Stimulated activated memory B cell treated with anti-CD40 and anti-IgM and Interleukin-4, amounts not matched to agents 10 μg/mL and 1 μg/mL and 100 μg/mL, for 72 hours (primary cell): ENCODE measurements around the gene SHROOM4.

Experiments used
- ATAC-seq: fragments of 150-1000 bp; cut with Tn5 transposase; 2 replicates; pipeline ENCODE4 v1.10.0; 2021
- H3K27ac Mint-ChIP-seq: one replicate; pipeline ENCODE4 v1.8.0; 2022; ENCODE audit warnings: mild to moderate bottlenecking, mixed read lengths
- H3K27me3 Mint-ChIP-seq: one replicate; pipeline ENCODE4 v1.8.0; 2022; ENCODE audit warnings: mixed read lengths
- H3K36me3 Mint-ChIP-seq: one replicate; pipeline ENCODE4 v1.8.0; 2022; ENCODE audit warnings: mixed read lengths
- H3K4me1 Mint-ChIP-seq: one replicate; pipeline ENCODE4 v1.8.0; 2022; ENCODE audit warnings: mixed read lengths
- H3K4me3 Mint-ChIP-seq: one replicate; pipeline ENCODE4 v1.8.0; 2022; ENCODE audit warnings: mild to moderate bottlenecking, moderate library complexity, mixed read lengths
- H3K9me3 Mint-ChIP-seq: one replicate; pipeline ENCODE4 v1.8.0; 2022; ENCODE audit warnings: mixed read lengths

Gene SHROOM4

DNA sequence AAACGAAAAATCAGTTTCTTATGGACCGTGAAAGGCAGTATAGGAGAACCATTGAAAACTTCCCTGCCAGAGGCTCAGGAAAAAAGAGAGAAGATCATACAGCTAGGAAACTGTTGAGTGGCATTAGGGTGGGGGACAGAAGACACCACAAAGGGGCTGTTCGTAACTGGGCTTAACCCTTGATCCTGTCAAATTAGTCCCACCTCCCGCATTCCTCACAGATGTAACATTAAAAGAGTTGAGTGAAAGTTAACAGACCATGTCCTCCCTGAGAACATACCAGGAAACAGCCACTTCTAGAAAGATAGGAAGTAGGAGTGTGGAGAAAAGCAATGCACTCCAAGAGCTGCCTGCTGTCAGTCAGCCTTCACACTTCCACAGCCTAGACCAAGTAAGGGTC, 8.7 kb downstream of the SHROOM4 start:
- Mint-ChIP-seq H3K4me3 (no peak overlapping the region), H3K27ac (no peak overlapping the region), H3K4me1 (no peaks in the 10 kb centered on the region), H3K36me3 (no peaks in the 10 kb centered on the region), H3K27me3 (peaks cover 8% of the 10 kb centered on the region), H3K9me3 (peaks cover 2% of the 10 kb centered on the region)
- no peak for ATAC-seq

GRCh38 chrX:50801135-50801534, 12.9 kb downstream of the SHROOM4 start:
- Mint-ChIP-seq H3K27ac (no peak overlapping the region), H3K4me3 (no peak overlapping the region), H3K4me1 (no peaks in the 10 kb centered on the region), H3K36me3 (no peaks in the 10 kb centered on the region), H3K27me3 (no peaks in the 10 kb centered on the region), H3K9me3 (no peaks in the 10 kb centered on the region)
- no peak for ATAC-seq

- no peak for ATAC-seq
- Mint-ChIP-seq H3K4me1 (no peaks in the 10 kb centered on the region), H3K27me3 (no peaks in the 10 kb centered on the region), H3K36me3 (no peaks in the 10 kb centered on the region), H3K4me3 (no peak overlapping the region), H3K9me3 (no peaks in the 10 kb centered on the region), H3K27ac (no peak overlapping the region)
These were observed 14.4 kb downstream of the SHROOM4 start for GRCh38 chrX:50799531-50799961.

DNA sequence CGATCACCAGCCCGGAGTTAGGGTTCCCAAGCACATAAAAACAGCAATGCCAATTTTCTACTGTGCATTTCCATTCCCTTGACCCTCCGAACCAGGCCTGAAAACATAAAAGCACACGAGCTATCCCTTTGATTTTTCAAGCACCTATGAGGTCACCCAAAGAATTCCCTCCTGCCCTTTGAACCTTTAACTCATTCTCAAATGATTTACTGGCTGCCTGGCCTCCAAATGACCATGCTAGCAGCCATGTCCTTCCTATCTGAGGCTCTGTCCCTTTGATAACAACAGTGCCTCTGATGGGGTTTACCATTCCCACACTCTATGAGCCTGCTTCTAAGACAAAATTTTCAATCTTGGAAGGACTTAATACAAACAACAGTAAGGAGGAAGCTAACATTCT, 15.2 kb downstream of the SHROOM4 start:
- Mint-ChIP-seq H3K36me3 (no peaks in the 10 kb centered on the region), H3K27me3 (no peaks in the 10 kb centered on the region), H3K9me3 (no peaks in the 10 kb centered on the region), H3K4me1 (no peaks in the 10 kb centered on the region), H3K27ac (no peak overlapping the region), H3K4me3 (no peak overlapping the region)
- no peak for ATAC-seq

DNA sequence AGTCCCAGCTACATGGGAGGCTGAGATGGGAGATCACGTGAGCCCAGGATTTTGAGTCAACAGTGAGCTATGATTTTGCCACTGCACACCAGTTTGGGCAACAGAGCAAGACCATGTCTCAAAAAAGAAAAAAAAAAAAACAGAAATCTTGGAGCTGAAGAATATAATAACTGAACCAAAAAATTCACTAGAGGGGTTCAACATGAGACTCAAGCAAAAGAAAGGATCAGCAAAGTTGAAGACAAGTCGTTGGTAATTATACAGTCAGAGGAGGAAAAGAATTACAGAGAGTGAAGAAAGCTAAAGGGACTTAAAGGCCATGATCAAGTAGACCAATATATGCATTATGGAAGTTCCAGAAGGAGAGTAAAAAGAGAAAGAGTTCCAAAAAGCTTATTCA, 26.9 kb downstream of the SHROOM4 start:
- peaks cover 3% of the 10 kb centered on the region for H3K9me3 Mint-ChIP-seq
- no peaks in the 10 kb centered on the region for H3K27me3 Mint-ChIP-seq
- H3K36me3 Mint-ChIP-seq = no peaks in the 10 kb centered on the region
- H3K4me3 Mint-ChIP-seq = no peak overlapping the region
- H3K4me1 Mint-ChIP-seq = no peaks in the 10 kb centered on the region
- no peak overlapping the region for H3K27ac Mint-ChIP-seq
- no peak for ATAC-seq

GRCh38 chrX:50780144-50780543, 33.9 kb downstream of the SHROOM4 start:
- no peaks in the 10 kb centered on the region for H3K36me3 Mint-ChIP-seq
- ATAC-seq = no peak
- H3K27me3 Mint-ChIP-seq = peaks cover 8% of the 10 kb centered on the region
- no peaks in the 10 kb centered on the region for H3K9me3 Mint-ChIP-seq
- H3K27ac Mint-ChIP-seq = no peak overlapping the region
- H3K4me3 Mint-ChIP-seq = no peak overlapping the region
- H3K4me1 Mint-ChIP-seq = no peaks in the 10 kb centered on the region

DNA sequence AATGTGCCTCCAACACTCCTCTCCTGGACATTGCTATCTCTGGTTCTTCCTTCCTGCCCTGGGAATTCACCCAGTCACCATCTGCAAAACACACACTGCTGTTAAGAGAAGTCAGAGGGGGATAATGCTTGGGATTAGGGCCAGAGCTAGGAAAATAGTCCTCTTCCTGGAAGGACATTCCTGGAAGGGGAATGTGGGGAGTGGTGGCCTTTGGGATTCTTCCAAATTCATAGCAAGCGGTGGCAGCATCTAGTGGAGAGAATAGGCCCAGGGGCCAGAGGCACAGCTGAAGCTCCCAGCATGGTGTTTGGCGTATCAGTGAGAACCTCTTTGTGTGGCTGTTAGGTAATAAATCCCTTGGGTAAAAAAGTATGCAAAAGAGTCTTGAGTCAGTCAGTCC, 34.3 kb downstream of the SHROOM4 start:
- Mint-ChIP-seq H3K9me3 (no peaks in the 10 kb centered on the region), H3K27ac (no peak overlapping the region), H3K36me3 (no peaks in the 10 kb centered on the region), H3K27me3 (peaks cover 8% of the 10 kb centered on the region), H3K4me3 (no peak overlapping the region), H3K4me1 (no peaks in the 10 kb centered on the region)
- no peak for ATAC-seq

GRCh38 chrX:50778272-50778671, 35.7 kb downstream of the SHROOM4 start:
- Mint-ChIP-seq H3K9me3 (no peaks in the 10 kb centered on the region), H3K4me1 (no peaks in the 10 kb centered on the region), H3K27me3 (peaks cover 8% of the 10 kb centered on the region), H3K36me3 (no peaks in the 10 kb centered on the region), H3K4me3 (no peak overlapping the region), H3K27ac (no peak overlapping the region)
- no peak for ATAC-seq

DNA sequence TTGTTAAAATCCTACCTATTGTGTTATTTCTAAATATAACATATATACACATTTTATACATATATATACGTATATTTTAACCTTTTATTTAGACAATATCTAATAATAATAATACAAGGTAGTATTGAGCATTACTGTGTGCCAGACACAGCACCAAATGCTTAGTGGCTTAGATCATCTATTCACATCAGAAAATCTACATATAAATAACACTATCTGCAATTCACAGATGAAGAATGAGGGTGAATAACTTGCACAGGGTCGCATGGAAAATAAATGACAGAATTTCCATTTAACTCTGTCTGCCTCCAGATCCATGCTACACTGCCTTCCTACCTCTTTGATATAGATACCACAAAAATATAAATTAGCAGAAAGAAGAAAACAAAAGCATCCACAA, 37.7 kb downstream of the SHROOM4 start:
- H3K9me3 Mint-ChIP-seq = no peaks in the 10 kb centered on the region
- no peak overlapping the region for H3K4me3 Mint-ChIP-seq
- no peaks in the 10 kb centered on the region for H3K4me1 Mint-ChIP-seq
- no peak for ATAC-seq
- H3K27ac Mint-ChIP-seq = no peak overlapping the region
- H3K36me3 Mint-ChIP-seq = no peaks in the 10 kb centered on the region
- peaks cover 8% of the 10 kb centered on the region for H3K27me3 Mint-ChIP-seq

GRCh38 chrX:50771382-50771781, 42.6 kb downstream of the SHROOM4 start:
- peaks cover 4% of the 10 kb centered on the region for H3K27me3 Mint-ChIP-seq
- ATAC-seq = no peak
- H3K9me3 Mint-ChIP-seq = no peaks in the 10 kb centered on the region
- H3K4me3 Mint-ChIP-seq = no peak overlapping the region
- no peaks in the 10 kb centered on the region for H3K36me3 Mint-ChIP-seq
- no peaks in the 10 kb centered on the region for H3K4me1 Mint-ChIP-seq
- no peak overlapping the region for H3K27ac Mint-ChIP-seq

- Mint-ChIP-seq H3K9me3 (no peaks in the 10 kb centered on the region), H3K36me3 (no peaks in the 10 kb centered on the region), H3K27me3 (peaks cover 10% of the 10 kb centered on the region), H3K27ac (no peak overlapping the region), H3K4me1 (no peaks in the 10 kb centered on the region), H3K4me3 (no peak overlapping the region)
- no peak for ATAC-seq
These were observed 43.3 kb downstream of the SHROOM4 start for GRCh38 chrX:50770702-50771101.

GRCh38 chrX:50769389-50770063, 44.5 kb downstream of the SHROOM4 start:
- Mint-ChIP-seq H3K27me3 (peaks cover 14% of the 10 kb centered on the region), H3K9me3 (no peaks in the 10 kb centered on the region), H3K27ac (no peak overlapping the region), H3K4me3 (no peak overlapping the region), H3K36me3 (no peaks in the 10 kb centered on the region), H3K4me1 (no peaks in the 10 kb centered on the region)
- ATAC-seq = no peak

GRCh38 chrX:50768801-50769200, 45.2 kb downstream of the SHROOM4 start:
- Mint-ChIP-seq H3K36me3 (no peaks in the 10 kb centered on the region), H3K27me3 (peaks cover 14% of the 10 kb centered on the region), H3K4me3 (no peak overlapping the region), H3K4me1 (no peaks in the 10 kb centered on the region), H3K27ac (no peak overlapping the region), H3K9me3 (no peaks in the 10 kb centered on the region)
- ATAC-seq = no peak

DNA sequence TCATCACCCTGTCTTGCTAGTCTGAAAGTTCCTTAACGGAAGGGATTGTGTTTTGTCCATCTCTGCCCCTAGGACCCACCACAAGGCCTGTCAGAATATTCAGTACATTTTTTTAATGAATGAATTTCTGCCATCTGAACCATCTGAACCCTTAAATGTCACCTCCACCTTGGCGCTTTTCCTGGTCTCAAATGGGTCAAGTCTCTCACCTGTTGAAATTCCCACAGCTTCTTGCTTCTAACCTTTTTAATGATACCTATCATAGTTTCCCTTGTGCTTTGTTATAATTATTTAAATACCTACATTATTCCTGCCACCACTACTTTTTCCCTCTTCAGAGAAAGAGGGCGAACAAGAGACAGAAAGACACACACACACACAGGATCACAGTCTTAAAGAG, 48.0 kb downstream of the SHROOM4 start:
- Mint-ChIP-seq H3K36me3 (no peaks in the 10 kb centered on the region), H3K4me3 (no peak overlapping the region), H3K9me3 (no peaks in the 10 kb centered on the region), H3K4me1 (no peaks in the 10 kb centered on the region), H3K27ac (no peak overlapping the region), H3K27me3 (peaks cover 22% of the 10 kb centered on the region)
- no peak for ATAC-seq

DNA sequence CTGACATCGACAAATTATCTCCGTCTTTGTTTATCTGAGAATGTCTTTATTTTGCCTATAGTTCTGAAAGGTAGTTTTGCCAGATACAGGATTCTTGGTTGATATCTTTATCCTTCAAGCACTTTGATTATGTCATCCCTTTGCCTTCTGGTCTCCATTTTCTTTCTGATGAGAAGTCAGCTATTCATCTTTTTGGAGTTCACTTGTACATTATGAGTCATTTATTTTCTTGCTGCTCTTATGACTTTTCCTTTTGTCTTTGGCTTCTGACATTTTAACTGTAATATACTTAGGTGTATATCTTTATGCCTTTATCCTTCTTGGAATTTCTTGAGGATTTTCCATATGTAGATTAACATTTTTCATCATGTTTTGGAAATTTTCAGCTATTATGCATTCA, 51.4 kb downstream of the SHROOM4 start:
- H3K27ac Mint-ChIP-seq = no peak overlapping the region
- no peaks in the 10 kb centered on the region for H3K4me1 Mint-ChIP-seq
- peaks cover 22% of the 10 kb centered on the region for H3K27me3 Mint-ChIP-seq
- no peaks in the 10 kb centered on the region for H3K36me3 Mint-ChIP-seq
- no peaks in the 10 kb centered on the region for H3K9me3 Mint-ChIP-seq
- no peak for ATAC-seq
- no peak overlapping the region for H3K4me3 Mint-ChIP-seq

DNA sequence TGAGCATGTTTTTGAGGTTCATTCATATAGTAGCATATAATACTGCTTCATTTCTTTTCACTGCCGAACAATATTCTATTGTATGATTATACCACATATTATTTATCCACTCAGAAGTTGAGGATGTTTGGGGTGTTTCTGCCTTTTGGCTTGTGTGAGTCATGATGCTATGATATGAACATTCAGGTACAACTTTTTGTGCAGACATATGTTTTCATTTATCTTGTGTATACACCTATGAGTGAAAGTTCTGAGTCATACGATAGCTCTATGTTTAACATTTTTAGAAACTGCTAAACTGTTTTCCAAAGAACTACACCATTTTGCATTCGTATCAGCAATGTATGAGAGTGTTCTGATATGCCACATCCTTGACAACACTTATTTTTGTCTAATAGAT, 57.7 kb downstream of the SHROOM4 start:
- Mint-ChIP-seq H3K4me3 (no peak overlapping the region), H3K9me3 (no peaks in the 10 kb centered on the region), H3K27ac (no peak overlapping the region), H3K27me3 (no peaks in the 10 kb centered on the region), H3K36me3 (no peaks in the 10 kb centered on the region), H3K4me1 (no peaks in the 10 kb centered on the region)
- ATAC-seq = no peak

DNA sequence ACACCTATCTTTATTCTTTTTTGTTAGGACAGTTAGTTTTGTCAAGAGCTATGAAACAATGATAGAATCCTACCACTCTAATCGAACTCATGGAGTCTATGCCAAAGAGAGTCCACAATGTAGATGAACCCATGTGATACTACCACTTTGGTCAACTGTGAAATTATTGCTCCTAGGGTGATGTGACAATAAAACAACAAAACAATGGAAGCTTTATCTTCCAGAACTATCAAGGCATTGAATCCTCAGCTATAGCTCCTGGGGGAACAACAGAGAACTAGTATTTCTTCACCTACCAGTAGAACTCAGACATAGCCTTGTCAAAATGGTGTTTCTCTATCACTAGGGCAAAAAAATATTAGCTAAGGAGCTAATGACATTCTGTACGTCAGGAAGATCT, 62.9 kb downstream of the SHROOM4 start:
- Mint-ChIP-seq H3K4me3 (no peak overlapping the region), H3K27ac (no peak overlapping the region)
- ATAC-seq = no peak

More for the DNA sequence above, 62.9 kb downstream of the SHROOM4 start:
- H3K9me3 Mint-ChIP-seq = no peaks in the 10 kb centered on the region
- no peaks in the 10 kb centered on the region for H3K27me3 Mint-ChIP-seq
- no peaks in the 10 kb centered on the region for H3K36me3 Mint-ChIP-seq
- no peaks in the 10 kb centered on the region for H3K4me1 Mint-ChIP-seq
